Activated CD4-positive, alpha-beta T cell treated with anti-CD3 and anti-CD28 coated beads, Interleukin-2, amount 50 U/mL, for 48 hours (primary cell): ENCODE results near the gene RANBP1.

ENCODE experiments used
- DNase-seq, 2 experiments: peaks; one replicate each; pipeline ENCODE4 v3.0.0-alpha.2; 2020

The RANBP1 gene

GRCh38 chr22:20176421-20177085, 60.6 kb downstream of the RANBP1 start:
- no peak for DNase-seq
